ENCODE data around the gene KCNT2.

GRCh38 chr1:196407358-196408051, 200.7 kb downstream of the KCNT2 start:
- TF ChIP-seq NR3C1 (IDR thresholded peaks at IDR 0.05) (no peak), BHLHE40 (IDR thresholded peaks at IDR 0.05; ENCODE audit: low read depth, low read length) (no peak), CEBPB (IDR thresholded peaks at IDR 0.05) (no peak), CBX8 (IDR thresholded peaks at IDR 0.05) (no peak), CTCF (IDR thresholded peaks at IDR 0.05) (no peak)

Data from A549 (cell line).